8988T (cell line): Measurements from ENCODE around the gene UXS1.

Experiments used
- DNase-seq: peaks from one replicate; pipeline ENCODE4 v3.0.0; 2011

Gene UXS1

GRCh38 chr2:106073678-106074406 lies 120.3 kb downstream of the UXS1 start:
- DNase-seq = no peak

- no peak for DNase-seq
These were observed 123.9 kb downstream of the UXS1 start for GRCh38 chr2:106070181-106070580.

GRCh38 chr2:106068451-106068850 lies 125.7 kb downstream of the UXS1 start:
- DNase-seq = no peak

GRCh38 chr2:106065983-106066820 lies 127.9 kb downstream of the UXS1 start:
- DNase-seq = no peak

GRCh38 chr2:106065268-106065982 lies 128.7 kb downstream of the UXS1 start:
- no peak for DNase-seq

- DNase-seq = no peak
These were observed 130.9 kb downstream of the UXS1 start for GRCh38 chr2:106063181-106063580.

GRCh38 chr2:106062627-106063026 lies 131.5 kb downstream of the UXS1 start:
- no peak for DNase-seq

GRCh38 chr2:106061611-106062349 lies 132.3 kb downstream of the UXS1 start:
- no peak for DNase-seq

- DNase-seq = no peak
These were observed 134.6 kb downstream of the UXS1 start for GRCh38 chr2:106059416-106060065.

- DNase-seq = no peak
These were observed 135.5 kb downstream of the UXS1 start for GRCh38 chr2:106058469-106059137.

- DNase-seq = no peak
These were observed 136.9 kb downstream of the UXS1 start for GRCh38 chr2:106057206-106057605.

GRCh38 chr2:106054880-106055655 lies 139.0 kb downstream of the UXS1 start:
- no peak for DNase-seq

GRCh38 chr2:106054321-106054720 lies 139.8 kb downstream of the UXS1 start:
- DNase-seq = no peak

- DNase-seq = no peak
These were observed 140.5 kb downstream of the UXS1 start for GRCh38 chr2:106053581-106053980.

GRCh38 chr2:106053116-106053515 lies 141.0 kb downstream of the UXS1 start:
- DNase-seq = no peak

GRCh38 chr2:106044859-106045258 lies 149.2 kb downstream of the UXS1 start:
- DNase-seq = no peak

- DNase-seq = no peak
These were observed 150.1 kb downstream of the UXS1 start for GRCh38 chr2:106044021-106044420.
